NCI-H226 (cell line): ENCODE measurements around the gene FBF1.
A peak's percentile ranks its signal among the peaks of the same experiment; 100 is the strongest.

Experiments
- DNase-seq: peaks from one replicate; pipeline ENCODE4 v3.0.0-alpha.2; 2015

Gene FBF1

DNA sequence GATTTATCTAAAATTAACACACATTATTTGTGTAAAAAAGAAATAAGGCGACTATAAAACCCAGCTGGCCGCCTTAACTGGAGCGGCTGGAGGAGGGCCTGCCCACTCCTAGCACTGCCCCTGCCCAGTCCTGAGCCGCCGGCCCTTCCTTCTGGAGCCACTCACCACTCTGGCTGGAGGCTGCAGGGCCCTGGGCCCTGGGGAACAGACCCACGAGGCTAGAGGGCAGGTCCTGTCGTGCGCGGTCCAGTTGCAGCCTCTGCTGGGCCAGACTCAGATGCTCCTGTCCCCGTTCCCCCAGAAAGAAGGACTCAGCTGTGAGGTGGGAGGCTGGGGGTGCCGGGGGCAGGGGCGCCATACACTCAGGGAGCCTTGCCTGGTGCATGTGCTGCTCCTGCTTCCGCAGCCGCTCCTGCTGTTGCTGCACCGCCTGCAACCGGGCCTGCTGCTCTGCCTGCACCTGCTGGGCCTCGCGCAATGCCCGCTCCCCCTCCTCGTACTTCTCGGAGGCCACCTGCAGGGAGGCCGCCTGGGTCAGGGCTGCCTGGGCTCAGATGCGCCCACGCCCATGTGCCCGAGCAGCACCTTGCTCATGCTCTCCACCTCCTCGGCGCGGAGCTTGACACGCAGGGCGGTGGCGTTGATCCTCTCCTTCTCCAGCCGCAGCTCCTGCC is 27.2 kb downstream of the FBF1 start:
- DNase-seq, result no peak

DNA sequence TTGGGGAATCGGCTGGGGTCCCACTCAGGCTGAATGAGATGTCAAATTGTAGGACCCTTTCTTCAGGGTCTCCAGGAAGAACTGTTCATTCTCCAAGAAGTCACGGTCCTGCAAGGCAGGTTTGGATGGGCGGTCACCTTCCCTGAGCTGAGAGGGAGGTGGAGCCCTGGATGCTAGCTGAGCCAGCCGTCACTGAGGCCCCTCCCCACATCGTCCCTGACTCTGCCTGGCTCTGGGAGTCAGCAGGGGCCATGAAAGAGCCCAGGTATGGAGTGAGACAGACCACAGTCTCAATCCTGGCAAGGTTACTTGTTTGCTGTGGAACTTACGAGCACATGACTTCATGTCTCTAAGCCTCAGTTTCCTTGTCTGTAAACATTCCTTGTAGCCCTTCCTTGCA is 30.1 kb downstream of the FBF1 start:
- no peak for DNase-seq

DNA sequence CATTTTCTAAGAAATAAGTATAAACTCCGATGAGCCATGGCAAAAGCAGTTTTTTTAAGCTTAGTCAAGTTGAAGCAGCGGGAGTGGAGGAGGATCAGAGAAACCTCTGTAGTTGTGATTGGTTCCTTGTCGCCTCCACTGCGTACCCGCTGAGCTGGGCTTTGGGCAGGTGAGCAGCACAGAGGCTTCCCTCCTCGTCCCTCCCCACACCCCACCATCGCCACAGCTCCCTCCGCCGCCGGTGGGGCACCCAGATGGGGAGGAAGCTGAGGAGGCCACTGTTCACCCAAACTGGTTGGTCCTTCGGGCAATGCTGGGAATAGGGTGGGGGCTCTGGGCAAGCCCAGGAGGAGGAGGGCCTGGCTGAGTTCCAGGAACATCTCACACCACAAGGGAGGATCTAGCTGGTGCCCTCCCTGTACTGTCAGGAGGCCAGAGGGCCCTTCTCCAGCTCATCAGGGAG is 31.0 kb downstream of the FBF1 start:
- DNase-seq, result no peak

DNA sequence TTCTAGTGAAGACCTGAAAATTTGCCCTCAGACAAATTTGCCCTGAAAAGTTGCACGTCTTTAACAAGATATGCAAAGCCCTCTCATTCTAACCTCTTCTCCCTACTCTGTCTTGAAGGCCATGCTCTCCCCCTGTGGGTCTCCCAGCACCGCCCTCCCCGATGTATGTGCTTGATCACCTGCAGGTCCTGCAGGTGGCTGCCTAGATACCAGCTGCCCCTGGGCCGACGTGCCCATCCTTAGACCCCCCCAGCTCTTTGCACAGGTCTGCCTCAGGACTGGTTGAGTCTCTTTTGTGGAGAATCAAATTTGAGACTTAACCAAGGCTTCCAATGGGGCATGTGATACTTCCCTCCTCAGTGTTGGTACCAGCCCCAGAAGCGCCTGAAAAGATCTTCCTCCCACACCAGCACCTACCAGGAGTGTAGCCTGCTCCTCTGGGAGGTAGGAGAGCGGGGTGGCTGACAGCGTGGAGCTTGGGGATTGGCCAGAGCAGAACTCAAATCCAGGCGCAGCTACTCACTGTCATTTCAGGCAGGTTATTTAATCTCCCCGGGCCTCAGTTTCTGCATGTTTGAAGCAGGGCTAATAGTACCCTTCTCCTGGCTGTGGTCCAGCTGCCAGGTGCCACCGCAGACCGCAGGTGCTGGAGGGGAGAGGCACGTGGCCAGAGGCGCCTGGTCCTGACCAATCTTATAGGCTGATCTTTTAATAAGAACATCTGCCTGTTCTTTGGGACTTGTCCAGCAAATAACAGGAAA is 31.6 kb downstream of the FBF1 start:
- no peak for DNase-seq

GRCh38 chr17:75908201-75908600 is 32.6 kb downstream of the FBF1 start:
- DNase-seq, result no peak

DNA sequence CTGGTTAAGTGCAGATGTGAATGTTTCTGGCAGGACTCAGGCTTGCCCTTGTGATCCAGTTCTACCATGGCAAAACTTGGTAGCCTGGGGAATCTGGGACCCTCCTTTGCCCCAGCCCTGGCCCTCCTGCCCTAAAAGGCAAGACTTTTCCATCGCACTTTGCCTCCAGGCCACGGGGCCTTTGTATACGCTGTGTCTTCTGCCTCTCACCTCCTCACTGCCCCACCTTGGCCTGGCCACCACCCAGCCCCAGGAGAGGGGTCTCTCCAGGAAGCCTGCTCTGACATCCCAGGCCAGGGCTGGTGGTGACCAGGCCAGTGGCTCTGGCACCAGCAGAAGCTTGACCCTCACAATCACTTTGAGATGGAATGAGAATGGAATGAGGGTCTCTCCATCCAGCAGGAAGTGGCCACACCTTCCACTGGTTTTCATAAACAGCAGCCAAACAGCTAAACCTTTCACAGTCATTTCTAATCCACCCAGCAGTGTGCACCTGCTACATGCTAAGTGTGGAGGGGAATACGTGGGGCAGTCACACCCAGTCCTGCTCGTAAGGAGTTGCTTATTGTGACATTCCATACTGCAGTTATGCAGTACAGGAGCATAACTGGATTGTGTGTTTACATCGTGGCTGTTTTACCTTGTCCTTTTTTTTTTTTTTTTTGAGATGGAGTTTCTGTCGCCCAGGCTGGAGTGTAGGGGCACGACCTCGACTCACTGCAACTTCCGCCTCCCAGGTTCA is 34.5 kb downstream of the FBF1 start:
- DNase-seq, result no peak

GRCh38 chr17:75904749-75905521 is 35.9 kb downstream of the FBF1 start, which contains the start of gene MRPL38:
Gene MRPL38 (minus strand): TSS chr17:75904884. CDS start chr17:75904875, 9 bp downstream.
- peak; percentile 95 for DNase-seq

DNA sequence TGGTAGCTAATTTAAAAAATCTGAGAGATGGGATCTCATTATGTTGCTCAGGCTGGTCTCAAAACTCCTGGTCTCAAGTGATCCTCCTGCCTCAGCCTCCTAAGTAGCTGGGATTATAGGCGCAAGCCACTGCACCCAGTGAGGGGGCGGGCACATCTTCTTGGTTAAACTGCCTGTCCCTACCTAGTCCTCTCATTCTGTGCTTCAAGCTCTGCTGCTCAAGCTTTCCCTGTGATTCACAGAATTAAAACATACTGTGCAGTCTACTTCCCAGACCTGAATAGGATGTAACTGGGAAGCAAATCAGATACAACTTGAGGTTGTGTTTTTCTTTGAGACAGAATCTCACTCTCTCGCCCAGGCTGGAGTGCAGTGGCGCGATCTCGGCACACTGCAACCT is 38.4 kb downstream of the FBF1 start:
- DNase-seq, result no peak

- DNase-seq, result no peak
Observed at GRCh38 chr17:75901727-75902126, 39.1 kb downstream of the FBF1 start.

DNA sequence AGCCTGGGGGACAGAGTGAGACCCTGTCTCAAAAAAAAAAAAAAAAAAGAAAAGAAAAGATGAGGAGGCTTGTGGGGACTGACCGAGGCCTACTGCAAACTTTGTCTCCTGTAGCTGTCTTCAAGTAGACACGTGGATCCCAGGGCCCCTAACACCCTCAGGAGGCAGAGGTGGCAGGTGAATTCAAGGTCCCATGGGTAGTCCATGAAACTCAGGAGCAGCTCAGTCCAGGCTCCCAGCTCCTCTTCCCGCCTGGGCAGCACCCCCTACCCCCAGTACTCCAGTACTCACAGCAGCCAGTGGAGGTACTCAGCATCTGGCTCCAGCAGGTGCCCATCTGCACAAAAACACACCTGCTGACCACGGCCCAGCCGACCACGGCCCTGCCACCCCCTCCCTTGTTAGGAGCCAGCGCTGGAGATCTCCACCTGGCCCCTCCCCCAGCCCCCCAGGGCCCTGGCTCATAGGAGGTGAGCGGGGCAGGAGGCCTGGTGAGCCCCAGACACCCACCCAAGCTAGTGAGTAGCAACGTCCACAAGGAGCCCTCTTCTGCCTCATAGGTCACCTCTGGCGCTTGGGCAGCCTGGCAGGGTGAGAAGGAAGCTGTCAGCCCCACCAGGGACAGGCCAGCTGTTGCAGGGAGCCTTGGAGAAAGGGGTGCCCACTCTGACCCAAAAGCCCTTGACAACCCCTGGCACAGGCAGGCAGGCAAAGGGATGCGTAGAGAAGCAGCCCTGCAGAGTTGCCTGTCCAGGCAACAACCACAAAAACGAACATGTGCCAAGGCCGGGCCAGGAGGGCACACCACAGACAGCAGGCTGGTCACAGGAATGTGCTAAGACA is 39.9 kb downstream of the FBF1 start:
- no peak for DNase-seq

DNA sequence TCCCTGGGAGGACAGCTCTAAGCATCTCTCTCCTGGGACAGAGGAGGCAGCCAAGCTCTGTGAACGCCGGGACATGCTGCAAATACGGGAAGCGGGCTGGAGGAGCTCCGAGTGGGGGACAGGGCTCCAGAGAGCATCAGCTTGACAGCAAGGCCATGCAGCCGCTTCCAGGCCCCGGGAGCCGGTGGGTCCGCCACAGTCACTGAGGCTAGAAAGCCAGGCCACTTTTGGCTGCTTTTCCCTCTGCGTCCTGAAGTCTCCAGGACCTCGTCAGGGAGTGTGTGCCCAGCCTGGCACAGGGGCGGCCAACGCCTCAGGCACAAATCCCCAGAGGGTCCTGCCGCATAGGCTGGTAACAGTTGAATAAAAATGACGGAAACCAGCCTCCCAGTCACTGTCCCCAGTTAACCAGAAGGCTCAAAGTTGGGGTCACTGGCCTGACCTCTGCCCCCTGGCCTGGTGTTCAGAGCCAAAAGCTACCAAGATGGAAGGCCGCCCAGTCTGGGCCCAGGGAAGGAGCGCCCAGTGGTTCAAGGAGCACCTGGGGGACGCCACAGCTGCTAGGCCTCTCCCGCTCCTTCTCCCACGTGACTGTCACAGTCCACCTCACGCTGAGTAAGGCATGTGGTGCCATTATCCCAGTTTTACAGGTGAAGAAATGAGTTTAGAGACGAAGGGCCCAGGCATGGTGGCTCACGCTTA is 40.9 kb downstream of the FBF1 start:
- DNase-seq, result no peak

DNA sequence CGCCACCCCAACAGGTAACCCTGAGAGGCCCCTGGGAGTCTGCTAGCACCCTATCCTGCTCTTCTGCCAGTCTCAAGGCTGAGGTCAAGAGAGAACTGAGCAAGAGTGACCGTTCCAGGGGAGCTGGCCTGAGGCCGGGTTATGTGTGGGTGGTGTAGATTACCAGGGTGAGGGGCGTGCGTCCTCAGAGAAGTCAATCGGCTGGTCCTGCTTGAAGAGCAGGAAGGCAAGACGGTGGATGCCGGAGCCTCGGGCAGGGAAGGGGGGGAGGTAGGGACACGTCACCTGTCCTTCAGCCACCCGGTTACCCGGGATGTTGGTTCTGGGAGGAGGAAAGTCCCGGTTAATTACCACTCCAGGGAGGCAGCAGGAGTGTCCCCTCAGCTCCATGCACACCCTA is 41.5 kb downstream of the FBF1 start:
- DNase-seq, result no peak

GRCh38 chr17:75898791-75899190 is 42.1 kb downstream of the FBF1 start:
- no peak for DNase-seq

DNA sequence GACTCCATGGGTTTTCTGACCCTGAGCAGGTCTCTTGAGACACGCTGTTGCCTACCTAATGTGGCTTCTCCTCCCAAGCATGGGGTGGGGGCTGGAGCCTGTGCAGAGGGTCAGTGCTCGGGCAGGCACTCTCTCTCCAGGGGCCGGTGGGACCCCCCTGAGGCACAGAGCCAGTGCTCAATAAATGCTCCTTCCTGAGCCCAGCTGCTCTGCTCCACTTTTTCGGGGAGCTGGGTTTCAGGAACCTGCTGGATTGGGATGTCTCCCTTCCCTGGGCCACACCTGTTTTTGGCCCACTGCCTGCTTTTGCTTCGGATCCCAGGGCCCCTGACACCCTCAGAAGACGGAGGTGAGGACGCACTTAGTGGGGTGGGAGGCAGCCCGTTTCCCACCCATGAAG is 42.8 kb downstream of the FBF1 start:
- DNase-seq, result no peak

- DNase-seq, result no peak
Observed at GRCh38 chr17:75897160-75898019, 43.5 kb downstream of the FBF1 start.

DNA sequence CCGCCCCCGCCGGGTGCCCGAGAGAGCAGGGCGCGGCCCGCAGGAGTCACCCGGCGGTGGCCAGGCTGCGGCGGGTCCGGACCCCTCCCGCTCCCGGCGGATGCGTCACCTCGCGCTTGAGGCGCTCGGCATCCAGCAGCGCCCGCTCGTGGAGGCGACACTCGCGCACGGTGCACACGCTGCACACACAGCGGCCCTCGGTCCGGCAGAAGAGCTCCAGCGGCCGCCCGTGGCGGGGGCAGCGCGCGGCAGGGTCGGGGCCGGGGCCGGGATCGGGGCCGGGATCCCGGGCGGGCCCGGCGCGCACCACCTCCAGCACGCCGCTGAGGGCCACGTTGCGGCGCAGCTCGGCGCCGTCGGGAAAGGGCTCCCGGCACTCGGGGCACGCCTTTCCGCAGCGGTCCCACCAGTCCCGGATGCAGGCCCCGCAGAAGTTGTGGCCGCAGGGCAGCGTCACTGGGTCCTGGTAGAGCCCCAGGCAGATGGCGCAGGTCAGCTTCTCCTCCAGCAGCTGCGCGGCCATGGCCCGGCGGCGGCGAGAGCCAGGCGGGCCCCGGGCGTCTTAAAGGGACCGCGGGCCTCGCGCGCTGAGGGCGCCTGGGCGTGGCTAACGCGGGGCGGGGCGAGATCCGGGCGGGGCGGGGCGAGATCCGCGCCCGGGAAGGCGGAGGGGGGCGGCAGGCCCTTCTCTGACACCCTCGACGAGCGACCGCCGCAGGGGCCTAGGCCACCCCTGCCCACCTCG is 44.3 kb downstream of the FBF1 start, which contains the start of gene TRIM65:
TRIM65 (minus strand) TSS at position 537 of the 745 bp plus-strand sequence; CDS start at position 523, 14 bp downstream.
- peak; percentile 70 for DNase-seq

- DNase-seq, result no peak
Observed at GRCh38 chr17:75895370-75896155, 45.3 kb downstream of the FBF1 start.

DNA sequence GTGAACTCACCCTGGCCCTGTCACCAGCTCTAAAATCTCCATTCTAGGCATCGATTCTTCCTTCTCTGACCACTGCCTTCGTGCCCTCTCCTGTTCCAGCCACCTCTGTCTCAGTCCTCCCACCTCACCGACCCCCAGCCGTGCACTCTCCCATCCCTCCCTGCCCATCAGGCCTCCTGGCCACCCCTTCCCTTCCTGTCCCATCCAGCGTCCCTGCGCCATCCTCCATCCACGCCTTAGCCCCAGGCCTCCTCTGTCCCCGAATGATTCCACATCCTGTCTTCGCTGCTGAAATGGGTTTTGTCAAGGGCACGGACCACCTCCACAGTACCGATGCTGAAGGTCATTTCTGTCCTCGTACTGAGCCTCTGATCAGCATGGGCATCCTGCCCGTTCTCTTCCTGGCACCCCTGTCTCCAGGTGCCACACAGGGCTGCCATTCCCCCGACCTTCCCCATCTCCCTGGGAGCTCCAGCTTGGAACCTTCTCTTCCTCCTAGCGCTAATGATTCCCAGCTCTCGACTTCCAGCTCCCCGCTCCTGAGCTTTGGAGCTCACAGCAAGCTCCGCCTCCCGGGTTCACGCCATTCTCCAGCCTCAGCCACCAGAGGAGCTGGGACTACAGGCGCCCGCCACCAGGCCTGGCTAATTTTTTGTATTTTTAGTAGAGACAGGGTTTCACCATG is 46.7 kb downstream of the FBF1 start:
- no peak for DNase-seq
